WTC11 (cell line): ENCODE results near the gene ROBO1. TPM values are rescaled to one million over a fixed set of nuclear protein-coding genes. Genes with fewer than 3 reads are reported as not detected.

Experiments used
- ATAC-seq: fragments of 200-7000 bp; cut with Tn5 transposase; 2 replicates; pipeline ENCODE4 v1.10.0; 2021; ENCODE audit warnings: mild to moderate bottlenecking, moderate library complexity
- CTCF ChIA-PET: fragments of 300-600 bp; sonication (Branson Sonifier 250); formaldehyde crosslinking; loops from one replicate; lab custom pipeline; 2021; ENCODE audit warnings: antibody characterized with exemption; lab: Charles Lee
- POLR2A ChIA-PET: fragments of 350-600 bp; sonication (Branson Sonifier 250); formaldehyde crosslinking; loops from one replicate; lab custom pipeline; 2021; ENCODE audit warnings: antibody characterized with exemption; lab: Charles Lee
- DNase-seq: peaks from one replicate; pipeline ENCODE4 v3.0.0; 2021; ENCODE audit warnings: low spot score
- H3K27ac Mint-ChIP-seq: 2 replicates; pipeline ENCODE4 v1.8.0; 2021; ENCODE audit warnings: mixed read lengths
- H3K27me3 Mint-ChIP-seq: 2 replicates; pipeline ENCODE4 v1.8.0; 2021; ENCODE audit warnings: low read depth, mild to moderate bottlenecking, moderate library complexity, mixed read lengths
- H3K36me3 Mint-ChIP-seq: 2 replicates; pipeline ENCODE4 v1.8.0; 2021; ENCODE audit warnings: mixed read lengths
- H3K4me1 Mint-ChIP-seq: 2 replicates; pipeline ENCODE4 v1.8.0; 2022; ENCODE audit warnings: mixed read lengths
- H3K4me3 Mint-ChIP-seq: 2 replicates; pipeline ENCODE4 v1.8.0; 2021; ENCODE audit warnings: mild to moderate bottlenecking, moderate library complexity, mixed read lengths
- H3K9me3 Mint-ChIP-seq: 2 replicates; pipeline ENCODE4 v1.8.0; 2021; ENCODE audit warnings: mixed read lengths
- AR ChIP-seq: fragments of 250-450 bp; sonication (Bioruptor Pico); IDR thresholded peaks from 2 replicates; pipeline ENCODE4 v1.9.0; 2021; ENCODE audit warnings: mild to moderate bottlenecking
- ATF6 ChIP-seq: sonication (generic); formaldehyde crosslinking; IDR thresholded peaks from 2 replicates; pipeline ENCODE4 v1.8.1; 2023; ENCODE audit warnings: mild to moderate bottlenecking, missing genetic modification reagents
- CREB1 ChIP-seq: sonication (generic); formaldehyde crosslinking; IDR thresholded peaks from 2 replicates; pipeline ENCODE4 v1.8.0; 2023; ENCODE audit warnings: mild to moderate bottlenecking, missing genetic modification reagents
- ETV6 ChIP-seq: sonication (generic); formaldehyde crosslinking; IDR thresholded peaks from 2 replicates; pipeline ENCODE4 v1.8.1; 2022; ENCODE audit warnings: mild to moderate bottlenecking, missing genetic modification reagents
- GABPB1 ChIP-seq: sonication (generic); formaldehyde crosslinking; IDR thresholded peaks from 2 replicates; pipeline ENCODE4 v1.8.1; 2023; ENCODE audit warnings: mild to moderate bottlenecking, missing genetic modification reagents
- IRF2 ChIP-seq: sonication (generic); formaldehyde crosslinking; IDR thresholded peaks from 2 replicates; pipeline ENCODE4 v1.8.0; 2022; ENCODE audit warnings: low read depth, missing genetic modification reagents, borderline replicate concordance
- KAT7 ChIP-seq: sonication (generic); formaldehyde crosslinking; IDR thresholded peaks from 2 replicates; pipeline ENCODE4 v1.8.1; 2023; ENCODE audit warnings: missing genetic modification reagents, mild to moderate bottlenecking, borderline replicate concordance
- MAX ChIP-seq: sonication (generic); formaldehyde crosslinking; IDR thresholded peaks from 2 replicates; pipeline ENCODE4 v1.8.0; 2022; ENCODE audit warnings: mild to moderate bottlenecking, missing genetic modification reagents
- NFE2L1 ChIP-seq: sonication (generic); formaldehyde crosslinking; IDR thresholded peaks from 2 replicates; pipeline ENCODE4 v1.8.1; 2023; ENCODE audit warnings: missing genetic modification reagents
- NR1H2 ChIP-seq: sonication (generic); formaldehyde crosslinking; IDR thresholded peaks from 2 replicates; pipeline ENCODE4 v1.9.0; 2021; ENCODE audit warnings: mild to moderate bottlenecking, moderate library complexity, missing genetic modification reagents
- PRRX2 ChIP-seq: fragments of 250-450 bp; sonication (Bioruptor Pico); IDR thresholded peaks from 2 replicates; pipeline ENCODE4 v1.8.0; 2021; ENCODE audit warnings: mild to moderate bottlenecking
- RORB ChIP-seq: fragments of 250-450 bp; sonication (Bioruptor Pico); IDR thresholded peaks from 2 replicates; pipeline ENCODE4 v1.9.0; 2021; ENCODE audit warnings: mild to moderate bottlenecking
- SMAD3 ChIP-seq: sonication (generic); formaldehyde crosslinking; IDR thresholded peaks from 2 replicates; pipeline ENCODE4 v1.8.0; 2022; ENCODE audit warnings: missing genetic modification reagents, mild to moderate bottlenecking, borderline replicate concordance
- TEAD1 ChIP-seq: sonication (generic); formaldehyde crosslinking; IDR thresholded peaks from 2 replicates; pipeline ENCODE4 v1.8.0; 2022; ENCODE audit warnings: mild to moderate bottlenecking, missing genetic modification reagents
- total RNA-seq: library from RNA; stranded (reverse); gene quantifications from 3 replicates; pipeline ENCODE4 v1.2.3, GENCODE V29; 2021
- TF ChIP-seq, protein P1 (sequence below): sonication (generic); formaldehyde crosslinking; IDR thresholded peaks from 2 replicates; pipeline ENCODE4 v1.8.1; 2023; ENCODE audit warnings: mild to moderate bottlenecking, moderate library complexity, missing genetic modification reagents
- TF ChIP-seq, protein P2 (sequence below): fragments of 250-450 bp; sonication (Bioruptor Pico); IDR thresholded peaks from 2 replicates; pipeline ENCODE4 v1.8.0; 2021; ENCODE audit warnings: mild to moderate bottlenecking
- TF ChIP-seq, protein P3 (sequence below): sonication (generic); formaldehyde crosslinking; conservative IDR thresholded peaks from 2 replicates; pipeline ENCODE4 v1.8.1; 2023; ENCODE audit warnings: mild to moderate bottlenecking, low read depth, missing genetic modification reagents, moderate library complexity
- TF ChIP-seq, protein P4 (sequence below): sonication (generic); formaldehyde crosslinking; IDR thresholded peaks from 2 replicates; pipeline ENCODE4 v1.8.1; 2023; ENCODE audit warnings: mild to moderate bottlenecking, missing genetic modification reagents, borderline replicate concordance

The ROBO1 gene
- total RNA-seq, 1 experiment from 2014 or later: 90.9 TPM

GRCh38 chr3:78738833-78739232 is 1029.0 kb downstream of the ROBO1 start:
- TF ChIP-seq ATF6 (CRISPR knock-in tag) (no peak), RORB (CRISPR knock-in tag) (no peak), ETV6 (CRISPR knock-in tag) (no peak), IRF2 (CRISPR knock-in tag) (no peak), MAX (CRISPR knock-in tag) (no peak), SMAD3 (CRISPR knock-in tag) (no peak), CREB1 (no peak), GABPB1 (CRISPR knock-in tag) (no peak), AR (CRISPR knock-in tag) (no peak), NR1H2 (no peak)
- TF ChIP-seq, protein P1, sequence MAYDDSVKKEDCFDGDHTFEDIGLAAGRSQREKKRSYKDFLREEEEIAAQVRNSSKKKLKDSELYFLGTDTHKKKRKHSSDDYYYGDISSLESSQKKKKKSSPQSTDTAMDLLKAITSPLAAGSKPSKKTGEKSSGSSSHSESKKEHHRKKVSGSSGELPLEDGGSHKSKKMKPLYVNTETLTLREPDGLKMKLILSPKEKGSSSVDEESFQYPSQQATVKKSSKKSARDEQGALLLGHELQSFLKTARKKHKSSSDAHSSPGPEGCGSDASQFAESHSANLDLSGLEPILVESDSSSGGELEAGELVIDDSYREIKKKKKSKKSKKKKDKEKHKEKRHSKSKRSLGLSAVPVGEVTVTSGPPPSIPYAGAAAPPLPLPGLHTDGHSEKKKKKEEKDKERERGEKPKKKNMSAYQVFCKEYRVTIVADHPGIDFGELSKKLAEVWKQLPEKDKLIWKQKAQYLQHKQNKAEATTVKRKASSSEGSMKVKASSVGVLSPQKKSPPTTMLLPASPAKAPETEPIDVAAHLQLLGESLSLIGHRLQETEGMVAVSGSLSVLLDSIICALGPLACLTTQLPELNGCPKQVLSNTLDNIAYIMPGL (CRISPR knock-in tag): no peak
- TF ChIP-seq, protein P2, sequence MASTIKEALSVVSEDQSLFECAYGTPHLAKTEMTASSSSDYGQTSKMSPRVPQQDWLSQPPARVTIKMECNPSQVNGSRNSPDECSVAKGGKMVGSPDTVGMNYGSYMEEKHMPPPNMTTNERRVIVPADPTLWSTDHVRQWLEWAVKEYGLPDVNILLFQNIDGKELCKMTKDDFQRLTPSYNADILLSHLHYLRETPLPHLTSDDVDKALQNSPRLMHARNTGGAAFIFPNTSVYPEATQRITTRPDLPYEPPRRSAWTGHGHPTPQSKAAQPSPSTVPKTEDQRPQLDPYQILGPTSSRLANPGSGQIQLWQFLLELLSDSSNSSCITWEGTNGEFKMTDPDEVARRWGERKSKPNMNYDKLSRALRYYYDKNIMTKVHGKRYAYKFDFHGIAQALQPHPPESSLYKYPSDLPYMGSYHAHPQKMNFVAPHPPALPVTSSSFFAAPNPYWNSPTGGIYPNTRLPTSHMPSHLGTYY (CRISPR knock-in tag): no peak
- Mint-ChIP-seq H3K36me3 (no peaks in the 10 kb centered on the region), H3K9me3 (no peaks in the 10 kb centered on the region), H3K27ac (no peak overlapping the region), H3K4me3 (no peak overlapping the region), H3K27me3 (no peaks in the 10 kb centered on the region), H3K4me1 (peaks cover 24% of the 10 kb centered on the region)
- DNase-seq: no peak
- ATAC-seq: no peak
- POLR2A ChIA-PET: no interaction called here
- CTCF ChIA-PET: no interaction called here

GRCh38 chr3:78737988-78738387 is 1029.8 kb downstream of the ROBO1 start:
- Mint-ChIP-seq H3K4me1 (peaks cover 27% of the 10 kb centered on the region), H3K4me3 (no peak overlapping the region), H3K27ac (peak overlapping the region; percentile 22; the same call in 1 of the 2 replicates), H3K36me3 (no peaks in the 10 kb centered on the region), H3K27me3 (no peaks in the 10 kb centered on the region), H3K9me3 (no peaks in the 10 kb centered on the region)
- ATAC-seq (peak; percentile 32; the same call in 1 of the 2 replicates), DNase-seq (no peak)
- ChIA-PET POLR2A (no interaction called here), CTCF (no interaction called here)
- TF ChIP-seq NFE2L1 (CRISPR knock-in tag) (no peak), KAT7 (no peak), PRRX2 (CRISPR knock-in tag) (no peak), TEAD1 (CRISPR knock-in tag) (no peak)
- TF ChIP-seq, protein P3, sequence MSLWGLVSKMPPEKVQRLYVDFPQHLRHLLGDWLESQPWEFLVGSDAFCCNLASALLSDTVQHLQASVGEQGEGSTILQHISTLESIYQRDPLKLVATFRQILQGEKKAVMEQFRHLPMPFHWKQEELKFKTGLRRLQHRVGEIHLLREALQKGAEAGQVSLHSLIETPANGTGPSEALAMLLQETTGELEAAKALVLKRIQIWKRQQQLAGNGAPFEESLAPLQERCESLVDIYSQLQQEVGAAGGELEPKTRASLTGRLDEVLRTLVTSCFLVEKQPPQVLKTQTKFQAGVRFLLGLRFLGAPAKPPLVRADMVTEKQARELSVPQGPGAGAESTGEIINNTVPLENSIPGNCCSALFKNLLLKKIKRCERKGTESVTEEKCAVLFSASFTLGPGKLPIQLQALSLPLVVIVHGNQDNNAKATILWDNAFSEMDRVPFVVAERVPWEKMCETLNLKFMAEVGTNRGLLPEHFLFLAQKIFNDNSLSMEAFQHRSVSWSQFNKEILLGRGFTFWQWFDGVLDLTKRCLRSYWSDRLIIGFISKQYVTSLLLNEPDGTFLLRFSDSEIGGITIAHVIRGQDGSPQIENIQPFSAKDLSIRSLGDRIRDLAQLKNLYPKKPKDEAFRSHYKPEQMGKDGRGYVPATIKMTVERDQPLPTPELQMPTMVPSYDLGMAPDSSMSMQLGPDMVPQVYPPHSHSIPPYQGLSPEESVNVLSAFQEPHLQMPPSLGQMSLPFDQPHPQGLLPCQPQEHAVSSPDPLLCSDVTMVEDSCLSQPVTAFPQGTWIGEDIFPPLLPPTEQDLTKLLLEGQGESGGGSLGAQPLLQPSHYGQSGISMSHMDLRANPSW: no peak
- TF ChIP-seq, protein P4, sequence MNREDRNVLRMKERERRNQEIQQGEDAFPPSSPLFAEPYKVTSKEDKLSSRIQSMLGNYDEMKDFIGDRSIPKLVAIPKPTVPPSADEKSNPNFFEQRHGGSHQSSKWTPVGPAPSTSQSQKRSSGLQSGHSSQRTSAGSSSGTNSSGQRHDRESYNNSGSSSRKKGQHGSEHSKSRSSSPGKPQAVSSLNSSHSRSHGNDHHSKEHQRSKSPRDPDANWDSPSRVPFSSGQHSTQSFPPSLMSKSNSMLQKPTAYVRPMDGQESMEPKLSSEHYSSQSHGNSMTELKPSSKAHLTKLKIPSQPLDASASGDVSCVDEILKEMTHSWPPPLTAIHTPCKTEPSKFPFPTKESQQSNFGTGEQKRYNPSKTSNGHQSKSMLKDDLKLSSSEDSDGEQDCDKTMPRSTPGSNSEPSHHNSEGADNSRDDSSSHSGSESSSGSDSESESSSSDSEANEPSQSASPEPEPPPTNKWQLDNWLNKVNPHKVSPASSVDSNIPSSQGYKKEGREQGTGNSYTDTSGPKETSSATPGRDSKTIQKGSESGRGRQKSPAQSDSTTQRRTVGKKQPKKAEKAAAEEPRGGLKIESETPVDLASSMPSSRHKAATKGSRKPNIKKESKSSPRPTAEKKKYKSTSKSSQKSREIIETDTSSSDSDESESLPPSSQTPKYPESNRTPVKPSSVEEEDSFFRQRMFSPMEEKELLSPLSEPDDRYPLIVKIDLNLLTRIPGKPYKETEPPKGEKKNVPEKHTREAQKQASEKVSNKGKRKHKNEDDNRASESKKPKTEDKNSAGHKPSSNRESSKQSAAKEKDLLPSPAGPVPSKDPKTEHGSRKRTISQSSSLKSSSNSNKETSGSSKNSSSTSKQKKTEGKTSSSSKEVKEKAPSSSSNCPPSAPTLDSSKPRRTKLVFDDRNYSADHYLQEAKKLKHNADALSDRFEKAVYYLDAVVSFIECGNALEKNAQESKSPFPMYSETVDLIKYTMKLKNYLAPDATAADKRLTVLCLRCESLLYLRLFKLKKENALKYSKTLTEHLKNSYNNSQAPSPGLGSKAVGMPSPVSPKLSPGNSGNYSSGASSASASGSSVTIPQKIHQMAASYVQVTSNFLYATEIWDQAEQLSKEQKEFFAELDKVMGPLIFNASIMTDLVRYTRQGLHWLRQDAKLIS (CRISPR knock-in tag): no peak
